ENCODE results near the gene PRKAR1B.
"Not testable (repeated sequence)": the region's sequence is repeated elsewhere in the genome, so short reads cannot be mapped to it uniquely, and the experiment has no call there.

The PRKAR1B gene

GRCh38 chr7:646487-646886 is 80.6 kb downstream of the PRKAR1B start:
- Histone ChIP-seq H3K27ac (ENCODE audit: low read depth, low read length) (no peak overlapping the region), H3K4me3 (ENCODE audit: low read length) (no peak overlapping the region), H3K36me3 (ENCODE audit: control insufficient read depth, insufficient read depth, low read length) (no peaks in the 10 kb centered on the region), H3K27me3 (ENCODE audit: control insufficient read depth, insufficient read depth, low read length) (no peaks in the 10 kb centered on the region), H3K4me1 (ENCODE audit: control insufficient read depth, insufficient read depth, low read length) (no peaks in the 10 kb centered on the region), H3K9ac (ENCODE audit: low read length) (no peak overlapping the region)

GRCh38 chr7:645606-646005 is 81.5 kb downstream of the PRKAR1B start:
- Histone ChIP-seq H3K27ac (ENCODE audit: low read depth, low read length) (no peak overlapping the region), H3K4me3 (ENCODE audit: low read length) (no peak overlapping the region), H3K27me3 (ENCODE audit: control insufficient read depth, insufficient read depth, low read length) (no peaks in the 10 kb centered on the region), H3K36me3 (ENCODE audit: control insufficient read depth, insufficient read depth, low read length) (no peaks in the 10 kb centered on the region), H3K4me1 (ENCODE audit: control insufficient read depth, insufficient read depth, low read length) (no peaks in the 10 kb centered on the region), H3K9ac (ENCODE audit: low read length) (no peak overlapping the region)

- Histone ChIP-seq H3K27ac (ENCODE audit: low read depth, low read length) (no peak overlapping the region), H3K36me3 (ENCODE audit: control insufficient read depth, insufficient read depth, low read length) (no peaks in the 10 kb centered on the region)
Observed at GRCh38 chr7:644381-645305, 82.4 kb downstream of the PRKAR1B start.

GRCh38 chr7:641966-642365 is 85.1 kb downstream of the PRKAR1B start:
- no peak overlapping the region for H3K9ac ChIP-seq (ENCODE audit: low read length)
- no peaks in the 10 kb centered on the region for H3K27me3 ChIP-seq (ENCODE audit: control insufficient read depth, insufficient read depth, low read length)
- H3K36me3 ChIP-seq (ENCODE audit: control insufficient read depth, insufficient read depth, low read length), result no peaks in the 10 kb centered on the region
- no peaks in the 10 kb centered on the region for H3K4me1 ChIP-seq (ENCODE audit: control insufficient read depth, insufficient read depth, low read length)
- H3K27ac ChIP-seq (ENCODE audit: low read depth, low read length), result no peak overlapping the region
- no peak overlapping the region for H3K4me3 ChIP-seq (ENCODE audit: low read length)

More at GRCh38 chr7:644381-645305, 82.4 kb downstream of the PRKAR1B start:
- no peaks in the 10 kb centered on the region for H3K27me3 ChIP-seq (ENCODE audit: control insufficient read depth, insufficient read depth, low read length)
- H3K9ac ChIP-seq (ENCODE audit: low read length), result no peak overlapping the region
- H3K4me1 ChIP-seq (ENCODE audit: control insufficient read depth, insufficient read depth, low read length), result no peaks in the 10 kb centered on the region
- no peak overlapping the region for H3K4me3 ChIP-seq (ENCODE audit: low read length)

GRCh38 chr7:641269-641671 is 85.8 kb downstream of the PRKAR1B start:
- Histone ChIP-seq H3K27me3 (ENCODE audit: control insufficient read depth, insufficient read depth, low read length) (no peaks in the 10 kb centered on the region), H3K27ac (ENCODE audit: low read depth, low read length) (no peak overlapping the region), H3K36me3 (ENCODE audit: control insufficient read depth, insufficient read depth, low read length) (no peaks in the 10 kb centered on the region), H3K4me1 (ENCODE audit: control insufficient read depth, insufficient read depth, low read length) (no peaks in the 10 kb centered on the region), H3K4me3 (ENCODE audit: low read length) (no peak overlapping the region), H3K9ac (ENCODE audit: low read length) (no peak overlapping the region)

GRCh38 chr7:638256-639011 is 88.6 kb downstream of the PRKAR1B start:
- Histone ChIP-seq H3K36me3 (ENCODE audit: control insufficient read depth, insufficient read depth, low read length) (no peaks in the 10 kb centered on the region), H3K27me3 (ENCODE audit: control insufficient read depth, insufficient read depth, low read length) (no peaks in the 10 kb centered on the region), H3K27ac (ENCODE audit: low read depth, low read length) (no peak overlapping the region), H3K9ac (ENCODE audit: low read length) (no peak overlapping the region), H3K4me1 (ENCODE audit: control insufficient read depth, insufficient read depth, low read length) (no peaks in the 10 kb centered on the region), H3K4me3 (ENCODE audit: low read length) (no peak overlapping the region)

GRCh38 chr7:637826-638225 is 89.3 kb downstream of the PRKAR1B start:
- Histone ChIP-seq H3K4me3 (ENCODE audit: low read length) (no peak overlapping the region), H3K4me1 (ENCODE audit: control insufficient read depth, insufficient read depth, low read length) (no peaks in the 10 kb centered on the region), H3K9ac (ENCODE audit: low read length) (no peak overlapping the region), H3K27ac (ENCODE audit: low read depth, low read length) (no peak overlapping the region), H3K27me3 (ENCODE audit: control insufficient read depth, insufficient read depth, low read length) (no peaks in the 10 kb centered on the region), H3K36me3 (ENCODE audit: control insufficient read depth, insufficient read depth, low read length) (no peaks in the 10 kb centered on the region)

GRCh38 chr7:636396-636795 is 90.7 kb downstream of the PRKAR1B start:
- Histone ChIP-seq H3K9ac (ENCODE audit: low read length) (no peak overlapping the region), H3K27ac (ENCODE audit: low read depth, low read length) (no peak overlapping the region), H3K4me3 (ENCODE audit: low read length) (no peak overlapping the region), H3K36me3 (ENCODE audit: control insufficient read depth, insufficient read depth, low read length) (no peaks in the 10 kb centered on the region), H3K27me3 (ENCODE audit: control insufficient read depth, insufficient read depth, low read length) (no peaks in the 10 kb centered on the region), H3K4me1 (ENCODE audit: control insufficient read depth, insufficient read depth, low read length) (no peaks in the 10 kb centered on the region)

GRCh38 chr7:635687-636382 is 91.2 kb downstream of the PRKAR1B start:
- not testable (repeated sequence) for H3K27ac ChIP-seq (ENCODE audit: low read depth, low read length); H3K27me3 ChIP-seq (ENCODE audit: control insufficient read depth, insufficient read depth, low read length)

GRCh38 chr7:635227-635626 is 91.9 kb downstream of the PRKAR1B start:
- Histone ChIP-seq H3K27ac (ENCODE audit: low read depth, low read length) (no peak overlapping the region), H3K36me3 (ENCODE audit: control insufficient read depth, insufficient read depth, low read length) (no peaks in the 10 kb centered on the region), H3K4me1 (ENCODE audit: control insufficient read depth, insufficient read depth, low read length) (no peaks in the 10 kb centered on the region), H3K27me3 (ENCODE audit: control insufficient read depth, insufficient read depth, low read length) (no peaks in the 10 kb centered on the region), H3K4me3 (ENCODE audit: low read length) (no peak overlapping the region), H3K9ac (ENCODE audit: low read length) (no peak overlapping the region)

More at GRCh38 chr7:635687-636382, 91.2 kb downstream of the PRKAR1B start:
- H3K4me1 ChIP-seq (ENCODE audit: control insufficient read depth, insufficient read depth, low read length); H3K9ac ChIP-seq (ENCODE audit: low read length); H3K4me3 ChIP-seq (ENCODE audit: low read length); H3K36me3 ChIP-seq (ENCODE audit: control insufficient read depth, insufficient read depth, low read length): not testable (repeated sequence)

- Histone ChIP-seq H3K4me1 (ENCODE audit: control insufficient read depth, insufficient read depth, low read length) (no peaks in the 10 kb centered on the region), H3K4me3 (ENCODE audit: low read length) (no peak overlapping the region), H3K9ac (ENCODE audit: low read length) (no peak overlapping the region), H3K27ac (ENCODE audit: low read depth, low read length) (no peak overlapping the region), H3K36me3 (ENCODE audit: control insufficient read depth, insufficient read depth, low read length) (no peaks in the 10 kb centered on the region), H3K27me3 (ENCODE audit: control insufficient read depth, insufficient read depth, low read length) (no peaks in the 10 kb centered on the region)
Observed at GRCh38 chr7:633381-634018, 93.6 kb downstream of the PRKAR1B start.

- Histone ChIP-seq H3K4me3 (ENCODE audit: low read length) (no peak overlapping the region), H3K4me1 (ENCODE audit: control insufficient read depth, insufficient read depth, low read length) (no peaks in the 10 kb centered on the region), H3K27me3 (ENCODE audit: control insufficient read depth, insufficient read depth, low read length) (no peaks in the 10 kb centered on the region), H3K36me3 (ENCODE audit: control insufficient read depth, insufficient read depth, low read length) (no peaks in the 10 kb centered on the region), H3K27ac (ENCODE audit: low read depth, low read length) (no peak overlapping the region), H3K9ac (ENCODE audit: low read length) (no peak overlapping the region)
Observed at GRCh38 chr7:632831-633210, 94.3 kb downstream of the PRKAR1B start.
